ENCODE results near the gene DGKG.

DGKG gene

GRCh38 chr3:186160691-186161243 lies 201.3 kb downstream of the DGKG start:
- Histone ChIP-seq H3K9ac (ENCODE audit: low read depth, low read length) (no peak overlapping the region), H3K36me3 (ENCODE audit: insufficient read depth, low read length) (no peaks in the 10 kb centered on the region), H3K4me3 (ENCODE audit: low read length) (no peak overlapping the region), H3K4me1 (ENCODE audit: control insufficient read depth, insufficient read depth, low read length) (no peaks in the 10 kb centered on the region), H3K4me2 (ENCODE audit: low read length) (no peak overlapping the region), H3K9me3 (replicated peaks; ENCODE audit: low read length) (no peaks in the 10 kb centered on the region), H3K27me3 (ENCODE audit: control insufficient read depth, insufficient read depth, low read length) (peaks cover 3% of the 10 kb centered on the region)

GRCh38 chr3:186154641-186155040 lies 207.4 kb downstream of the DGKG start:
- no peak overlapping the region for H3K9ac ChIP-seq (ENCODE audit: low read depth, low read length)
- H3K27me3 ChIP-seq (ENCODE audit: control insufficient read depth, insufficient read depth, low read length) = no peaks in the 10 kb centered on the region
- H3K4me2 ChIP-seq (ENCODE audit: low read length) = no peak overlapping the region
- H3K4me1 ChIP-seq (ENCODE audit: control insufficient read depth, insufficient read depth, low read length) = no peaks in the 10 kb centered on the region
- H3K4me3 ChIP-seq (ENCODE audit: low read length) = no peak overlapping the region
- H3K9me3 ChIP-seq (replicated peaks; ENCODE audit: low read length) = no peaks in the 10 kb centered on the region
- no peaks in the 10 kb centered on the region for H3K36me3 ChIP-seq (ENCODE audit: insufficient read depth, low read length)

GRCh38 chr3:186152889-186153292 lies 209.1 kb downstream of the DGKG start:
- no peak overlapping the region for H3K4me2 ChIP-seq (ENCODE audit: low read length)
- no peak overlapping the region for H3K4me3 ChIP-seq (ENCODE audit: low read length)
- H3K9ac ChIP-seq (ENCODE audit: low read depth, low read length) = no peak overlapping the region
- H3K4me1 ChIP-seq (ENCODE audit: control insufficient read depth, insufficient read depth, low read length) = no peaks in the 10 kb centered on the region
- no peaks in the 10 kb centered on the region for H3K27me3 ChIP-seq (ENCODE audit: control insufficient read depth, insufficient read depth, low read length)
- H3K9me3 ChIP-seq (replicated peaks; ENCODE audit: low read length) = no peaks in the 10 kb centered on the region
- no peaks in the 10 kb centered on the region for H3K36me3 ChIP-seq (ENCODE audit: insufficient read depth, low read length)

- Histone ChIP-seq H3K9me3 (replicated peaks; ENCODE audit: low read length) (no peaks in the 10 kb centered on the region), H3K4me3 (ENCODE audit: low read length) (no peak overlapping the region), H3K9ac (ENCODE audit: low read depth, low read length) (no peak overlapping the region), H3K4me2 (ENCODE audit: low read length) (no peak overlapping the region), H3K27me3 (ENCODE audit: control insufficient read depth, insufficient read depth, low read length) (no peaks in the 10 kb centered on the region), H3K4me1 (ENCODE audit: control insufficient read depth, insufficient read depth, low read length) (no peaks in the 10 kb centered on the region), H3K36me3 (ENCODE audit: insufficient read depth, low read length) (no peaks in the 10 kb centered on the region)
Observed at GRCh38 chr3:186152361-186152798, 209.7 kb downstream of the DGKG start.

GRCh38 chr3:186151077-186151971 lies 210.7 kb downstream of the DGKG start:
- no peak overlapping the region for H3K4me2 ChIP-seq (ENCODE audit: low read length)
- no peaks in the 10 kb centered on the region for H3K27me3 ChIP-seq (ENCODE audit: control insufficient read depth, insufficient read depth, low read length)
- H3K4me3 ChIP-seq (ENCODE audit: low read length) = no peak overlapping the region
- H3K9me3 ChIP-seq (replicated peaks; ENCODE audit: low read length) = no peaks in the 10 kb centered on the region
- H3K36me3 ChIP-seq (ENCODE audit: insufficient read depth, low read length) = no peaks in the 10 kb centered on the region
- no peak overlapping the region for H3K9ac ChIP-seq (ENCODE audit: low read depth, low read length)
- H3K4me1 ChIP-seq (ENCODE audit: control insufficient read depth, insufficient read depth, low read length) = no peaks in the 10 kb centered on the region

- no peak overlapping the region for H3K4me3 ChIP-seq (ENCODE audit: low read length)
- no peaks in the 10 kb centered on the region for H3K4me1 ChIP-seq (ENCODE audit: control insufficient read depth, insufficient read depth, low read length)
- H3K27me3 ChIP-seq (ENCODE audit: control insufficient read depth, insufficient read depth, low read length) = no peaks in the 10 kb centered on the region
- H3K9me3 ChIP-seq (replicated peaks; ENCODE audit: low read length) = no peaks in the 10 kb centered on the region
- H3K4me2 ChIP-seq (ENCODE audit: low read length) = no peak overlapping the region
- H3K36me3 ChIP-seq (ENCODE audit: insufficient read depth, low read length) = no peaks in the 10 kb centered on the region
- H3K9ac ChIP-seq (ENCODE audit: low read depth, low read length) = no peak overlapping the region
Observed at GRCh38 chr3:186150041-186150830, 211.8 kb downstream of the DGKG start.

- no peak overlapping the region for H3K9ac ChIP-seq (ENCODE audit: low read depth, low read length)
- H3K4me3 ChIP-seq (ENCODE audit: low read length) = no peak overlapping the region
- no peaks in the 10 kb centered on the region for H3K27me3 ChIP-seq (ENCODE audit: control insufficient read depth, insufficient read depth, low read length)
- no peaks in the 10 kb centered on the region for H3K9me3 ChIP-seq (replicated peaks; ENCODE audit: low read length)
- no peaks in the 10 kb centered on the region for H3K4me1 ChIP-seq (ENCODE audit: control insufficient read depth, insufficient read depth, low read length)
- H3K36me3 ChIP-seq (ENCODE audit: insufficient read depth, low read length) = no peaks in the 10 kb centered on the region
- no peak overlapping the region for H3K4me2 ChIP-seq (ENCODE audit: low read length)
Observed at GRCh38 chr3:186149319-186149960, 212.6 kb downstream of the DGKG start.

- no peak overlapping the region for H3K4me2 ChIP-seq (ENCODE audit: low read length)
- peaks cover 8% of the 10 kb centered on the region for H3K27me3 ChIP-seq (ENCODE audit: control insufficient read depth, insufficient read depth, low read length)
- no peak overlapping the region for H3K9ac ChIP-seq (ENCODE audit: low read depth, low read length)
- no peak overlapping the region for H3K4me3 ChIP-seq (ENCODE audit: low read length)
- no peaks in the 10 kb centered on the region for H3K4me1 ChIP-seq (ENCODE audit: control insufficient read depth, insufficient read depth, low read length)
- H3K9me3 ChIP-seq (replicated peaks; ENCODE audit: low read length) = no peaks in the 10 kb centered on the region
- no peaks in the 10 kb centered on the region for H3K36me3 ChIP-seq (ENCODE audit: insufficient read depth, low read length)
Observed at GRCh38 chr3:186144257-186144656, 217.8 kb downstream of the DGKG start.

GRCh38 chr3:186143250-186143649 lies 218.8 kb downstream of the DGKG start:
- Histone ChIP-seq H3K9ac (ENCODE audit: low read depth, low read length) (no peak overlapping the region), H3K4me1 (ENCODE audit: control insufficient read depth, insufficient read depth, low read length) (no peaks in the 10 kb centered on the region), H3K36me3 (ENCODE audit: insufficient read depth, low read length) (no peaks in the 10 kb centered on the region), H3K27me3 (ENCODE audit: control insufficient read depth, insufficient read depth, low read length) (peaks cover 8% of the 10 kb centered on the region), H3K9me3 (replicated peaks; ENCODE audit: low read length) (no peaks in the 10 kb centered on the region), H3K4me2 (ENCODE audit: low read length) (no peak overlapping the region), H3K4me3 (ENCODE audit: low read length) (no peak overlapping the region)

- peaks cover 8% of the 10 kb centered on the region for H3K27me3 ChIP-seq (ENCODE audit: control insufficient read depth, insufficient read depth, low read length)
Observed at GRCh38 chr3:186142393-186142932, 219.6 kb downstream of the DGKG start.

GRCh38 chr3:186141790-186142189 lies 220.2 kb downstream of the DGKG start:
- H3K9me3 ChIP-seq (replicated peaks; ENCODE audit: low read length) = no peaks in the 10 kb centered on the region
- no peak overlapping the region for H3K9ac ChIP-seq (ENCODE audit: low read depth, low read length)
- peaks cover 8% of the 10 kb centered on the region for H3K27me3 ChIP-seq (ENCODE audit: control insufficient read depth, insufficient read depth, low read length)
- H3K4me2 ChIP-seq (ENCODE audit: low read length) = no peak overlapping the region
- no peaks in the 10 kb centered on the region for H3K4me1 ChIP-seq (ENCODE audit: control insufficient read depth, insufficient read depth, low read length)
- H3K4me3 ChIP-seq (ENCODE audit: low read length) = no peak overlapping the region
- no peaks in the 10 kb centered on the region for H3K36me3 ChIP-seq (ENCODE audit: insufficient read depth, low read length)

More at GRCh38 chr3:186142393-186142932, 219.6 kb downstream of the DGKG start:
- H3K4me3 ChIP-seq (ENCODE audit: low read length) = no peak overlapping the region
- no peak overlapping the region for H3K9ac ChIP-seq (ENCODE audit: low read depth, low read length)
- no peaks in the 10 kb centered on the region for H3K4me1 ChIP-seq (ENCODE audit: control insufficient read depth, insufficient read depth, low read length)
- H3K9me3 ChIP-seq (replicated peaks; ENCODE audit: low read length) = no peaks in the 10 kb centered on the region
- no peaks in the 10 kb centered on the region for H3K36me3 ChIP-seq (ENCODE audit: insufficient read depth, low read length)
- no peak overlapping the region for H3K4me2 ChIP-seq (ENCODE audit: low read length)
